WERI-Rb-1 (cell line): ENCODE results near the gene CCDC172.
A peak's percentile ranks its signal among the peaks of the same experiment; 100 is the strongest.

Experiments used
- DNase-seq: peaks from one replicate; pipeline ENCODE4 v3.0.0-alpha.2; 2020
- H3K27ac ChIP-seq: fragments of 250-450 bp; sonication (Bioruptor Pico); 2 replicates; pipeline ENCODE4 v1.5.1; 2020; ENCODE audit warnings: mild to moderate bottlenecking, moderate library complexity
- H3K27me3 ChIP-seq: fragments of 250-450 bp; sonication (Bioruptor Pico); 2 replicates; pipeline ENCODE4 v1.5.1; 2021; ENCODE audit warnings: mild to moderate bottlenecking, low read depth, moderate library complexity; ENCODE audit not compliant: insufficient read depth, severe bottlenecking
- H3K36me3 ChIP-seq: fragments of 250-450 bp; sonication (Bioruptor Pico); 2 replicates; pipeline ENCODE4 v1.5.1; 2020; ENCODE audit warnings: mild to moderate bottlenecking, moderate library complexity
- H3K4me3 ChIP-seq: 2 replicates; pipeline ENCODE4 v1.5.1; 2011; ENCODE audit warnings: low read depth, mild to moderate bottlenecking, control low read depth, low read length
- H3K9me3 ChIP-seq: fragments of 250-450 bp; sonication (Bioruptor Pico); 2 replicates; pipeline ENCODE4 v1.5.1; 2021; ENCODE audit warnings: mild to moderate bottlenecking, moderate library complexity; ENCODE audit not compliant: severe bottlenecking
- CTCF ChIP-seq: IDR thresholded peaks from 2 replicates; pipeline ENCODE4 v1.5.1; 2011; ENCODE audit warnings: low read depth, mild to moderate bottlenecking, control low read depth, inconsistent platforms, low read length

CCDC172 gene

DNA sequence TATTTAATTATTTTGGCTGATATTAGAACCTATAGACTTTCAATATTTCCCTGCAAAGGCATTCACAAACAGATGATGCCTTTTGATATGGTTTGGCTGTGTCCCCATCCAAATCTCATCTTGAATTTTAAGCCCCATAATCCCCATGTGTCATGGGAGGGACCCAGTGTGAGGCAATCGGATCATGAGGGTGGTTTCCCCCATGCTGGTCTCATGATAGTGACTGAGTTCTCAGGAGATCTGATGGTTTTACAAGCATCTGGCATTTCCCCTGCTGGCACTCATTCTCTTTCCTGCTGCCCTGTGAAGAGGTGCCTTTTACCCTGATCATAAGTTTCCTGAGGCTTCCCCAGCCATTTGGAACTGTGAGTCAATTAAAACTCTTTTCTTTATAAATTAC lies 94.1 kb downstream of the CCDC172 start:
- peak; percentile 54 for DNase-seq
- Histone ChIP-seq H3K36me3 (no peaks in the 10 kb centered on the region), H3K27me3 (no peaks in the 10 kb centered on the region), H3K27ac (no peak overlapping the region), H3K9me3 (no peaks in the 10 kb centered on the region), H3K4me3 (no peak overlapping the region)
- TF ChIP-seq CTCF, result no peak

GRCh38 chr10:116421815-116422214 lies 97.6 kb downstream of the CCDC172 start:
- no peak overlapping the region for H3K27ac ChIP-seq
- no peak for TF ChIP-seq CTCF
- no peaks in the 10 kb centered on the region for H3K36me3 ChIP-seq
- no peak for DNase-seq
- no peak overlapping the region for H3K4me3 ChIP-seq
- H3K27me3 ChIP-seq, result no peaks in the 10 kb centered on the region
- H3K9me3 ChIP-seq, result no peaks in the 10 kb centered on the region

DNA sequence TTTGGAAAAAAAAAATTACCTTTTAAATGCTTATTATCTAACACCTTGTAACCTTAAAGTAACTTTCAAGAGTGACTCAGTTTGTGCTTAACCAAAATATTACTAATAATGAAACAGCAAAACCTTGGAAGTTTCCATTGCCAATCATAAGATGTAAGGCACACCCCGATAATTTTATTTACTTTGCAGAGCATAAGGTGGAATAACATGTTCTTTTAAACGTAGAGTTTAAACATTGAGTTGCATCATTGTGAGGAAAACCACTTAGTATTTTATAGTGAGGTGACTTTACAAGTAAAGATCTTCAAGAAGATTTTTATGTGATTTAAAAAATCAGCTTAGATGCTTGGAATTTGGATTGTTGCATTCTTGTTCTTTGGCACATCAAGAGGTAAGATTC lies 103.4 kb downstream of the CCDC172 start, which contains the start of gene PNLIPRP3:
PNLIPRP3 (plus strand) TSS at position 177 of the 400 bp plus-strand sequence; CDS start at position 343, 166 bp downstream.
- DNase-seq, result no peak
- Histone ChIP-seq H3K27me3 (no peaks in the 10 kb centered on the region), H3K27ac (no peak within 1 kb of the TSS), H3K9me3 (no peaks in the 10 kb centered on the region), H3K36me3 (no peaks in the 10 kb centered on the region), H3K4me3 (no peak within 1 kb of the TSS)
- TF ChIP-seq CTCF, result no peak

- Histone ChIP-seq H3K27ac (no peak overlapping the region), H3K36me3 (no peaks in the 10 kb centered on the region), H3K9me3 (no peaks in the 10 kb centered on the region), H3K27me3 (no peaks in the 10 kb centered on the region), H3K4me3 (no peak overlapping the region)
- DNase-seq, result no peak
- no peak for TF ChIP-seq CTCF
These were observed 105.2 kb downstream of the CCDC172 start for GRCh38 chr10:116429288-116429977.
